ENCODE measurements around the gene ST3GAL5. TPM values are rescaled to one million over a fixed set of nuclear protein-coding genes. Genes with fewer than 3 reads are reported as not detected.

ST3GAL5 gene
- total and polyA plus RNA-seq, 2 experiments from 2014 or later, result 3.2 to 7.9 TPM

GRCh38 chr2:85826990-85827878, 61.6 kb downstream of the ST3GAL5 start (continued):
- TF ChIP-seq ZNF462 (CRISPR knock-in tag; IDR thresholded peaks at IDR 0.05) (no peak), NANOG (IDR thresholded peaks at IDR 0.05; ENCODE audit: borderline replicate concordance) (peak; percentile 12; the same call in 1 of the 2 replicates), ZNF114 (CRISPR knock-in tag; IDR thresholded peaks at IDR 0.05) (no peak), STAT1 (IDR thresholded peaks at IDR 0.05; ENCODE audit: unreplicated experiment) (no peak), CTCF (conservative IDR thresholded peaks at IDR 0.05; ENCODE audit: low read depth in 2 of 2) (peak; percentile 77 to 91)

- Histone ChIP-seq H3K36me3 (ENCODE audit: insufficient read depth) (no peaks in the 10 kb centered on the region), H3K4me3 (no peak overlapping the region), H3K4me1 (ENCODE audit: insufficient read depth) (peaks cover 8% of the 10 kb centered on the region; the same call in 1 of the 2 replicates), H3K79me2 (replicated peaks; ENCODE audit: insufficient read depth) (no peaks in the 10 kb centered on the region), H3K9me2 (ENCODE audit: insufficient read depth) (0 out of 2 replicates have a peak, but pooled peaks cover 8% of the 10 kb centered on the region), H3F3A (replicated peaks; ENCODE audit: low read depth) (no peaks in the 10 kb centered on the region), H3K4me2 (no peak overlapping the region), H3K27ac (ENCODE audit: low read depth) (no peak overlapping the region), H4K20me1 (replicated peaks; ENCODE audit: insufficient read depth) (no peaks in the 10 kb centered on the region), H2AFZ (no peak overlapping the region), H3K27me3 (ENCODE audit: insufficient read depth) (no peaks in the 10 kb centered on the region)
- Mint-ChIP-seq H3K27ac (no peak overlapping the region), H3K27me3 (ENCODE audit: insufficient read depth, low read depth, poor library complexity) (peaks cover 12% of the 10 kb centered on the region), H3K4me3 (no peak overlapping the region), H3K4me1 (peaks cover 12% of the 10 kb centered on the region), H3K9me3 (no peaks in the 10 kb centered on the region), H3K36me3 (ENCODE audit: low read depth) (no peaks in the 10 kb centered on the region)
- ATAC-seq (no peak), DNase-seq (ENCODE audit: low spot score) (no peak)
- no peak for TF ChIP-seq ZNF331 (CRISPR knock-in tag; IDR thresholded peaks at IDR 0.05; ENCODE audit: low read depth)
- TF ChIP-seq EZH2phosphoT487 (IDR thresholded peaks at IDR 0.05; ENCODE audit: unreplicated experiment), result no peak
- no peak for TF ChIP-seq ETS1 (IDR thresholded peaks at IDR 0.05)
- no peak for TF ChIP-seq EZH2 (IDR thresholded peaks at IDR 0.05; ENCODE audit: low read depth, unreplicated experiment)
- TF ChIP-seq CREB1 (CRISPR knock-in tag; IDR thresholded peaks at IDR 0.05; ENCODE audit: low read depth), result no peak
- no peak for TF ChIP-seq CTCF (conservative IDR thresholded peaks at IDR 0.05; ENCODE audit: low read depth in 2 of 2)
- no peak for TF ChIP-seq JUNB (IDR thresholded peaks at IDR 0.05; ENCODE audit: unreplicated experiment)
- TF ChIP-seq POLR2AphosphoS5 (IDR thresholded peaks at IDR 0.05; ENCODE audit: low read depth), result no peak
- no peak for TF ChIP-seq STAT1 (IDR thresholded peaks at IDR 0.05; ENCODE audit: unreplicated experiment)
Measured at GRCh38 chr2:85823951-85824350, 64.8 kb downstream of the ST3GAL5 start.

Measured in GM23338 (cell line).